ENCODE data around the gene HRH2.
A peak's percentile ranks its signal among the peaks of the same experiment; 100 is the strongest.
"Not testable (repeated sequence)": the region's sequence is repeated elsewhere in the genome, so short reads cannot be mapped to it uniquely, and the experiment has no call there.

HRH2 gene

DNA sequence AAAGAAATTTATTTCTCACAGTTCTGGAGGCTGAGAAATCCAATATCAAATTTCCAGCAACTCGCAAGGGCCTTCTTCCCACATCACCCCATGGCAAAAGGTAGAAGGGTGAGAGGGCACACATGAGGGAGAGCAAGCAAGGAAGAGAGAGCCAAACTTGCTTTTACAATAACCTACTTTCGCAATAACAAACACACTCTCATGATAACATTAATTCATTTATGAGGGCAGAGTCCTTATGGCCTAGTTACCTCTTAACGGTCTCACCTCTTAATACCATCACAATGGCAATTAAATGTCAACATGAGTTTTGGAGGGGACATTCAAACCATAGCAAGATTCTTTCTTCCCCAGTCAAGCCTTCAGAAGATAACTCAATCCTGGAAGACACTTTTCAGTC lies 11.6 kb upstream of the HRH2 start:
- Histone ChIP-seq H3K9me3 (ENCODE audit: control insufficient read depth in 1 of 2, low read length in 2 of 2) (peaks cover 0 to 19% of the 10 kb centered on the region in 2 donors), H3K27me3 (ENCODE audit: low read depth, low read length) (no peaks in the 10 kb centered on the region), H3K4me3 (ENCODE audit: low read depth in 1 of 2, low read length in 2 of 2) (no peak overlapping the region), H3K36me3 (ENCODE audit: control insufficient read depth in 1 of 2, insufficient read depth in 2 of 2, low read length in 2 of 2) (no peaks in the 10 kb centered on the region), H3K4me1 (ENCODE audit: control insufficient read depth in 1 of 2, insufficient read depth in 2 of 2, low read length in 2 of 2) (no peaks in the 10 kb centered on the region), H3K27ac (ENCODE audit: low read length) (no peak overlapping the region)

DNA sequence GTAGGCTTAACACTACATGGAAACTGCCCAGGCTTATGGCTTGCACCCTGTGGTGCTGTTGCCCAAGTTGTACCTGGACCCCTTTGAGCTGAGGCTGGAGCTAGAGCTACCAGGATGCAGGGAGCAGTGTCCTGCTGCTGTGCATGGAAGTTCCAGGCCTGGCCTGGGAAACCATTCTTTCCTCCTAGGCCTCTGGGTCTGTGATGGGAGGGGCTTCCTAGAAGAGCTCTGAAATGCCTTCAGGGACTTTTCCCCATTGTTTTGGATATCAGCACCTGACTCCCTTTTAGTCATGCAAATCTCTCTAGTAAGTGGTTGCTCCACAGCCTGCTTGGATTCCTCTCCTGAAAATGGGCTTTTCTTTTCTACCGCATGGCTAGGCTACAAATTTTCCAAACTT lies 7.9 kb upstream of the HRH2 start:
- Histone ChIP-seq H3K4me1 (ENCODE audit: control insufficient read depth in 1 of 2, insufficient read depth in 2 of 2, low read length in 2 of 2) (peaks cover 0 to 4% of the 10 kb centered on the region in 2 donors), H3K27me3 (ENCODE audit: low read depth, low read length) (no peaks in the 10 kb centered on the region), H3K9me3 (ENCODE audit: control insufficient read depth in 1 of 2, low read length in 2 of 2) (peaks cover 0 to 19% of the 10 kb centered on the region in 2 donors), H3K36me3 (ENCODE audit: control insufficient read depth in 1 of 2, insufficient read depth in 2 of 2, low read length in 2 of 2) (no peaks in the 10 kb centered on the region), H3K4me3 (ENCODE audit: low read depth in 1 of 2, low read length in 2 of 2) (peak overlapping the region in 1 of 2 donors; percentile 32), H3K27ac (ENCODE audit: low read length) (no peak overlapping the region)

DNA sequence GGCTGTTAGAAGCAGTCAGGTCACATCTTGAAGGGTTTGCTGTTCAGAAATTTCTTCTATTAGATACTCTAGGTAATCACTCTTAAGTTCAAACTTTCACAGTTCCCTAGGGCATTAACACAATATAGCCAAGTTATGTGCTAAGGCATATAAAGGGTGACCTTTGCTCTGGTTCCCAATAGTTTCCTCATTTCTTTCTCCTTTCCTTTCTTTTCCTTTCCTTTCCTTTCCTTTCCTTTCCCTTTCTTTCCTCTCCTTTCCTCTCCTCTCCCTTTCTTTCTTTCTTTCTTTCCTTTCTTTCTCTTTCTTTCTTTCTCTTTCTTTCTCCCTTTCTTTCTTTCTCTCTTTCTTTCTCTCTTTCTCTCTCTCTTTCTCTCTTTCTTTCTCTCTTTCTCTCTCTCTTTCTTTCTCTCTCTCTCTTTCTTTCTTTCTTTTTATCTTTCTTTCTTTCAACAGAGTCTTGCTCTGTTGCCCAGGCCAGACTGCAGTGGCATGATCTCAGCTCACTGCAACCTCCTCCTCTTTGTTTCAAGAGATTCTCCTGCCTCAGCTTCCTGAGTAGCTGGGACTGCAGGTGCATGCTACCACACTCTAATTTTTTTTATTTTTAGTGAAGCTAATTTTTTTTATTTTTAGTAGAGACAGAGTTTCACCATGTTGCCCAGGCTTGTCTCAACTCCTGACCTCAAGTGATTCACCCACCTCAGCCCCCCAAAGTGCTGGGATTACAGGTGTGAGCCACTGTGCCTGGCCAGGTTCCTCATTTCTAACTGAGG lies 7.3 kb upstream of the HRH2 start:
- not testable (repeated sequence) for H3K27ac ChIP-seq (ENCODE audit: low read length); H3K36me3 ChIP-seq (ENCODE audit: control insufficient read depth in 1 of 2, insufficient read depth in 2 of 2, low read length in 2 of 2); H3K27me3 ChIP-seq (ENCODE audit: low read depth, low read length); H3K4me1 ChIP-seq (ENCODE audit: control insufficient read depth in 1 of 2, insufficient read depth in 2 of 2, low read length in 2 of 2)
- Histone ChIP-seq H3K4me3 (ENCODE audit: low read depth in 1 of 2, low read length in 2 of 2) (peak overlapping the region in 1 of 2 donors; percentile 32), H3K9me3 (ENCODE audit: control insufficient read depth in 1 of 2, low read length in 2 of 2) (peaks cover 0 to 19% of the 10 kb centered on the region in 2 donors)

DNA sequence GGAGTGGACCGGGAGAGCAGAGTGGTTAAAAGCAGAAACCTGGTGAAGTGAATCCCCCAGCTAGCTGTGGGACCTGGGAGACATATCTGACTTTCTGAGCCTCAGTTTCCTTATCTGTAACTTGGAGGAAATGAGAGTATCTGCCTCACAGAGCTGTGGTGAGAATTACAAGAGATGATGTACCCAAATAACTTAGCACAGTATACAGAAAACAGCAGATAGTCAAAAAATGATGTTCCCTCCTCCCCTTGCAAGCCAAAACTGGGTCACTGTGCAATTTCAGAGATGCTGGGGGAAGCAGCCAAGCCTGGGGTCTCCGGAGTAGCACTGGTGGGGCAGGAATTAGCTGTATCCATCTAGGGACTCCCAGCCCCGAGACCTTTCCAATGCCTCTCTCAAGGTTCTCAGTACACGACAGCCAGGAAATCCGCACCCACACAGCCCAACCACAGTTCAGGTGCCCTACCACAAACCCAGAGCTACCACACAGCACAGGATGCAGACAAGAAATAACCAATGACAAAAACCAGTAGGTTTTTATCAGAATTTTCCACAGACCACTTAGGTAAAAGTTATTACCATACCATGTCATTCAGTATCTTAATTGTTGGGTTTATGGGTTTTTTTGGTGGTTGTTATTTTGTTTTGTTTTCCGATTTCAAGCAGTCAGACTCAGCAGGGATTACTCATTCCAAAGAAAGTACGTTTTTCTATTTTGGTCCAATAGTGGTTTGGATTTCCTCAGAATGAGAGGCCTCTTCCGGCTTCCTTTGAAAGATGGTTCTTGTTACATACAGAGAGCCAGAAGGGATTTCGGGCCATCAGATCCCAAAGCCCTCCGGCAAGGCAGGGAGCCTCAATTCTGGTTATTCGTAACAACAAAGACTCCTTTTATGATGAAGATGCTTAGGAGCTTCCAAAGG lies 4.9 kb upstream of the HRH2 start:
- H3K36me3 ChIP-seq (ENCODE audit: control insufficient read depth in 1 of 2, insufficient read depth in 2 of 2, low read length in 2 of 2), result no peaks in the 10 kb centered on the region
- peaks cover 4 to 6% of the 10 kb centered on the region in 2 donors for H3K4me1 ChIP-seq (ENCODE audit: control insufficient read depth in 1 of 2, insufficient read depth in 2 of 2, low read length in 2 of 2)
- H3K27ac ChIP-seq (ENCODE audit: low read length), result no peak overlapping the region
- no peak overlapping the region for H3K4me3 ChIP-seq (ENCODE audit: low read depth in 1 of 2, low read length in 2 of 2)
- peaks cover 13% of the 10 kb centered on the region for H3K27me3 ChIP-seq (ENCODE audit: low read depth, low read length)
- peaks cover 0 to 10% of the 10 kb centered on the region in 2 donors for H3K9me3 ChIP-seq (ENCODE audit: control insufficient read depth in 1 of 2, low read length in 2 of 2)

DNA sequence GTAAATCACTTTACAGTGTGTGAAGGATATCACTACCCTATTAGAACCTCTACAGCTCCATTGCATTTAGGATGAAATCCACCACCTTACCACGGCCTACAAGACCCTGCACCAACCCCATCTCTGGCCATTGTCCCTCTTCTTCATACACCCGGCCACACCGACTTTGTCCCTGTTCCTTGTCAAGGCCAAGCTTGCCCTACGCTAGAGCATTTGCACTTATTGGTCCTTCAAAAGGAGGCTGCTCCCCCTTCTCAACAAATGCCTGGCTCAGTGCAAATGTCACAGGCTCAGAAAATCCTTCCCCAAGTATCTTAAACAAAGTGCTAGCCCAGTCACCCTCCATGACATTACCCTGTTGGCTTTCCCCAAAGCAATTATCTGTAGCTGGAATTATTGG lies 4.1 kb upstream of the HRH2 start:
- Histone ChIP-seq H3K27ac (ENCODE audit: low read length) (no peak overlapping the region), H3K9me3 (ENCODE audit: control insufficient read depth in 1 of 2, low read length in 2 of 2) (peaks cover 0 to 10% of the 10 kb centered on the region in 2 donors), H3K36me3 (ENCODE audit: control insufficient read depth in 1 of 2, insufficient read depth in 2 of 2, low read length in 2 of 2) (no peaks in the 10 kb centered on the region), H3K27me3 (ENCODE audit: low read depth, low read length) (peaks cover 14% of the 10 kb centered on the region), H3K4me3 (ENCODE audit: low read depth in 1 of 2, low read length in 2 of 2) (no peak overlapping the region), H3K4me1 (ENCODE audit: control insufficient read depth in 1 of 2, insufficient read depth in 2 of 2, low read length in 2 of 2) (peaks cover 4 to 13% of the 10 kb centered on the region in 2 donors)

DNA sequence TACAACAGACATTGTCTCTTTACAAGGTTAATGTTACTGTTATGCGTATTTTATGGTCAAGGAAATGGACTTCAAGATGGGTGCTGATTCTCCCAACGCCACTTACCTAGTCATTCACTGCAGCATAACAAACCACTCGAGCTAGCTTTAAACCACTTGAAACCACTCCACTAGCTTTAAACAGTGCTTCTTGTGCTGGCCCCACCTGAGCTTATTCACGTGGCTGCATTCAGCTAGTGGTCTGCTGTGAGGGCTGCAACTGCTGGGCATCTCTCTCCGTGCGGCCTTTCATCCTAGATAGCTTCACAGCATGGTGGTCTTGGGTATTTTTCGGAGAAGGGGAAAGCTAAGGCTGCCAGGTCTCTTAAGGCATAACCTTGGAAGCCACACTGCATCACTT lies 3.5 kb upstream of the HRH2 start:
- Histone ChIP-seq H3K27ac (ENCODE audit: low read length) (no peak overlapping the region), H3K27me3 (ENCODE audit: low read depth, low read length) (peaks cover 16% of the 10 kb centered on the region), H3K4me1 (ENCODE audit: control insufficient read depth in 1 of 2, insufficient read depth in 2 of 2, low read length in 2 of 2) (peaks cover 4 to 14% of the 10 kb centered on the region in 2 donors), H3K36me3 (ENCODE audit: control insufficient read depth in 1 of 2, insufficient read depth in 2 of 2, low read length in 2 of 2) (no peaks in the 10 kb centered on the region), H3K4me3 (ENCODE audit: low read depth in 1 of 2, low read length in 2 of 2) (no peak overlapping the region), H3K9me3 (ENCODE audit: control insufficient read depth in 1 of 2, low read length in 2 of 2) (peaks cover 0 to 10% of the 10 kb centered on the region in 2 donors)

DNA sequence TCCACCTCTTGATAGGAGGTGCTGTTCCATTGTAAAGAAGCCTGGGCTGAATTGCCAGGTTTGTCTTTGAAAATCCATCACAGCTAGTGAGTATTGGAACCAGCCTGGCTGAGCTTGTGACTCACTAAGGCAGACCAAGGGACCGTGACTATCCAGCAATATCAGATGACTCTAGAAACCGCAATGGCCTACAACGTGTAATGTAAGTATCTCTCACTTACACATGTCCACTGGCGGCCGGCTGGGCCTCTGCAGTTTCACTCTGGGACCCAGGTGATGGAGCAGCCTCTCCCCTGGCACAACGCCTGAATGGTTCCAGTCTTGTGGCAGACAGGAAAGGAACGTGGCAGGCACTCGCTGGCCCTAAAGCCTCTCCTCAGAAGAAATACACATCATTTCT lies 3.1 kb upstream of the HRH2 start:
- H3K9me3 ChIP-seq (ENCODE audit: control insufficient read depth in 1 of 2, low read length in 2 of 2), result peaks cover 0 to 6% of the 10 kb centered on the region in 2 donors
- no peaks in the 10 kb centered on the region for H3K36me3 ChIP-seq (ENCODE audit: control insufficient read depth in 1 of 2, insufficient read depth in 2 of 2, low read length in 2 of 2)
- H3K4me1 ChIP-seq (ENCODE audit: control insufficient read depth in 1 of 2, insufficient read depth in 2 of 2, low read length in 2 of 2), result peaks cover 4 to 14% of the 10 kb centered on the region in 2 donors
- peaks cover 16% of the 10 kb centered on the region for H3K27me3 ChIP-seq (ENCODE audit: low read depth, low read length)
- no peak overlapping the region for H3K27ac ChIP-seq (ENCODE audit: low read length)
- no peak overlapping the region for H3K4me3 ChIP-seq (ENCODE audit: low read depth in 1 of 2, low read length in 2 of 2)

DNA sequence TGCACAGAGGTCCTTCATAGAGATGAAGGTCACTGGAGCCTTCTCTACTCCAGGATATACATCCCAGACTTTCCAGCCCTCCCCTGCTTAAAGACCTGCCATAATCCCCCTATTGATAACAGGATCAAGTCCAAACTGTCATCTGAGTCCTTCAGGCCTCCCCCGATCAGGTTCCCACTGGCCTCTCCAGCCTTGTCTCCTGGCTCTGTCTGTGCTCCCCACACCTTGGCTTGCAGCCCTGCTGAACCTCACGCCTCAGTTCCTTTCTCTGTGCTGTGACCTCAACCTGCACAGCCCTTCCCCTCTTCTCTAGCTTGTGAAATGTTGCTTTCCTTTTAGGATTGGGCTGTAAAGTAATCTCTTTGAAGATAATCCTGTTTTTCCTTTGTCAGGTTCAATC lies 2.5 kb upstream of the HRH2 start:
- peaks cover 16% of the 10 kb centered on the region for H3K27me3 ChIP-seq (ENCODE audit: low read depth, low read length)
- H3K27ac ChIP-seq (ENCODE audit: low read length), result no peak overlapping the region
- H3K4me1 ChIP-seq (ENCODE audit: control insufficient read depth in 1 of 2, insufficient read depth in 2 of 2, low read length in 2 of 2), result peaks cover 4 to 14% of the 10 kb centered on the region in 2 donors
- H3K36me3 ChIP-seq (ENCODE audit: control insufficient read depth in 1 of 2, insufficient read depth in 2 of 2, low read length in 2 of 2), result no peaks in the 10 kb centered on the region
- no peaks in the 10 kb centered on the region for H3K9me3 ChIP-seq (ENCODE audit: control insufficient read depth in 1 of 2, low read length in 2 of 2)
- no peak overlapping the region for H3K4me3 ChIP-seq (ENCODE audit: low read depth in 1 of 2, low read length in 2 of 2)

DNA sequence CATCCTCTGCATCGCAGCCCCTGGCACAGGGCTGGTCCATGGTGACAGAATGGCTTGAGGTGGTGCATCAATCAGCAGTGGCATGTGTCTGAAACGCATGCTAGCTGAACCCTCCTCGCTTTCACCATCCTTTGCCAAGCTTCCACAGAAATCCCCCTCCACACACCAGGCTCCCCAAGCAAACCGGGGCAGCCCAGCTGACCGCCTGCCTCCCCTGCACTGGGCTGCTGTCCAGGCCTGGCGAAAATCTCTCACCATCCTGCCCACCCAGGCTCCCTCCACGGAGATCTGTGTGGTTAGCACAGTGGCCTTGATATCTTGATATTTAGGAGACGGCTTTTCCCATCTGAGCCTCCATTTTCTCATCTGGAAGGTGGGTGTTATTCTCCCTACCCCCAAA lies 905 bp upstream of the HRH2 start:
- Histone ChIP-seq H3K4me3 (ENCODE audit: low read depth in 1 of 2, low read length in 2 of 2) (no peak overlapping the region), H3K27ac (ENCODE audit: low read length) (no peak overlapping the region), H3K9me3 (ENCODE audit: control insufficient read depth in 1 of 2, low read length in 2 of 2) (no peaks in the 10 kb centered on the region), H3K36me3 (ENCODE audit: control insufficient read depth in 1 of 2, insufficient read depth in 2 of 2, low read length in 2 of 2) (no peaks in the 10 kb centered on the region), H3K4me1 (ENCODE audit: control insufficient read depth in 1 of 2, insufficient read depth in 2 of 2, low read length in 2 of 2) (peaks cover 4 to 14% of the 10 kb centered on the region in 2 donors), H3K27me3 (ENCODE audit: low read depth, low read length) (peaks cover 16% of the 10 kb centered on the region)

DNA sequence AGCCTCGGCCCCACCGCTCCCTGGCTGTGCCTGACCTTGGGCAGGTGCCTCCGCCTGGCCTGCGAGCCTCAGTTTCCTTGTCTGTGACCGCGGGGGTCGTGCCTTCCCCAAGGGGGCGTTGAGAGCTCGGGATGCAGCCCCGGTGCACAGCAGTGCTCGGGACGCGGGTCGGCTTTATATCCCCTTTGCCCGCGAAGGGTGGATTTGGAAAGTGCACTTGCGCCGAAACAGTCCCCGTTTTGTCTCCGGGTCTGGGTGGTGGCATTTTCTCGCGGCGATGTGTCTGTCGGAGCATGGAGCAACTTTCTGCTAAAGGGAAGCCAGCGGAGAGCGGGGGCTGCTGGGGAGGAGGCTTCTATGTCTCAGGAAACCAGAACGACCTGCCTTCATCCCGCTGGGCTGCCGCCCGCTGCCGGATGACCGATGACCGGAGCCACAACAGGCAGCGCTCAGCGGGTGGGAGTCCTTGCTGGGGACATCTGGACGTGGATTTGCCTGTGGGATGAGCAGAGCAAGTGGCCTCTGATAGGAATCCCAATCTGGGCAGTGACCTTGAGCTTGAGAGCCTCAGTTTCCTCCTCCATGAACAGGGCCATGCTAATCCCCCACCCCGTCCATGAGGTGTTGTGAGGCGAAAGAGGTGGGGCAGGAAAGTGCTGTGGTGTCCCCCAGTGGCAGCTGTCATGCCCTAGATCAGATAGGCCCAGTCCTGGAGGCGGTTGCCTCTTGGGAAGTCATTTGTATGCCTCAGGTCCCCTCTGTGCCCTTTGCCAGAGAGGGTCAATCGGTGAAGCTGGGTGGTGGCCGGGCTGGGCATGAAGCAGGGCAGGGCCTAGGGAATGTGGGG lies 651 bp downstream of the HRH2 start:
- peaks cover 3 to 14% of the 10 kb centered on the region in 2 donors for H3K4me1 ChIP-seq (ENCODE audit: control insufficient read depth in 1 of 2, insufficient read depth in 2 of 2, low read length in 2 of 2)
- H3K27me3 ChIP-seq (ENCODE audit: low read depth, low read length), result peaks cover 16% of the 10 kb centered on the region
- no peaks in the 10 kb centered on the region for H3K36me3 ChIP-seq (ENCODE audit: control insufficient read depth in 1 of 2, insufficient read depth in 2 of 2, low read length in 2 of 2)
- no peaks in the 10 kb centered on the region for H3K9me3 ChIP-seq (ENCODE audit: control insufficient read depth in 1 of 2, low read length in 2 of 2)
- no peak overlapping the region for H3K27ac ChIP-seq (ENCODE audit: low read length)
- H3K4me3 ChIP-seq (ENCODE audit: low read depth in 1 of 2, low read length in 2 of 2), result peak overlapping the region; percentile 61

Data from muscle layer of duodenum (tissue), 2 donors.